HG02943 (cell line): ENCODE data around the gene SLCO2A1.

Experiments
- ATAC-seq: cut with Tn5 transposase; IDR thresholded peaks from one replicate; pipeline ENCODE4 v1.9.1; 2021; ENCODE audit warnings: mild to moderate bottlenecking, low read depth, moderate library complexity; ENCODE audit not compliant: unreplicated experiment

The SLCO2A1 gene

GRCh38 chr3:133956982-133957381, 72.7 kb downstream of the SLCO2A1 start:
- ATAC-seq = no peak

- ATAC-seq = no peak
Observed at GRCh38 chr3:133956353-133956752, 73.4 kb downstream of the SLCO2A1 start.

GRCh38 chr3:133955892-133956291, 73.8 kb downstream of the SLCO2A1 start:
- no peak for ATAC-seq

- no peak for ATAC-seq
Observed at GRCh38 chr3:133954717-133955360, 74.9 kb downstream of the SLCO2A1 start.

GRCh38 chr3:133953297-133953696, 76.4 kb downstream of the SLCO2A1 start:
- no peak for ATAC-seq

- ATAC-seq = no peak
Observed at GRCh38 chr3:133949438-133949837, 80.3 kb downstream of the SLCO2A1 start.

GRCh38 chr3:133948996-133949395, 80.7 kb downstream of the SLCO2A1 start:
- no peak for ATAC-seq

GRCh38 chr3:133948131-133948810, 81.5 kb downstream of the SLCO2A1 start:
- no peak for ATAC-seq

GRCh38 chr3:133945381-133946095, 84.2 kb downstream of the SLCO2A1 start:
- ATAC-seq = no peak

- no peak for ATAC-seq
Observed at GRCh38 chr3:133944641-133945380, 84.9 kb downstream of the SLCO2A1 start.

GRCh38 chr3:133944181-133944580, 85.5 kb downstream of the SLCO2A1 start:
- no peak for ATAC-seq

GRCh38 chr3:133943639-133944141, 86.0 kb downstream of the SLCO2A1 start:
- ATAC-seq = no peak

- no peak for ATAC-seq
Observed at GRCh38 chr3:133943031-133943535, 86.6 kb downstream of the SLCO2A1 start.

- no peak for ATAC-seq
Observed at GRCh38 chr3:133941415-133941821, 88.3 kb downstream of the SLCO2A1 start.

- no peak for ATAC-seq
Observed at GRCh38 chr3:133940536-133940935, 89.2 kb downstream of the SLCO2A1 start.

- ATAC-seq = no peak
Observed at GRCh38 chr3:133939463-133939835, 90.3 kb downstream of the SLCO2A1 start.

GRCh38 chr3:133938770-133939462, 90.8 kb downstream of the SLCO2A1 start:
- ATAC-seq = no peak

GRCh38 chr3:133937756-133938601, 91.7 kb downstream of the SLCO2A1 start:
- no peak for ATAC-seq

GRCh38 chr3:133937061-133937686, 92.6 kb downstream of the SLCO2A1 start:
- ATAC-seq = no peak
